D721Med (cell line): Measurements from ENCODE around the gene PTOV1.
"Not testable (repeated sequence)": the region's sequence is repeated elsewhere in the genome, so short reads cannot be mapped to it uniquely, and the experiment has no call there.

ENCODE experiments used
- DNase-seq: peaks from one replicate; pipeline ENCODE4 v3.0.0; 2011; ENCODE audit warnings: low spot score; ENCODE audit not compliant: insufficient read length
- FAIRE-seq: peaks from 2 replicates; lab custom pipeline; 2011; peaks lifted over from hg19 to GRCh38; lab: Jason Lieb, UNC
- CTCF ChIP-seq: IDR thresholded peaks from 2 replicates; pipeline ENCODE4 v1.5.1; 2012; ENCODE audit warnings: mild to moderate bottlenecking, control low read depth; ENCODE audit not compliant: insufficient read depth; ENCODE audit errors: missing control alignments

PTOV1 gene

GRCh38 chr19:49818649-49819370 lies 32.1 kb upstream of the PTOV1 start:
- DNase-seq (no peak), FAIRE-seq (no peak)
- TF ChIP-seq CTCF: no peak

GRCh38 chr19:49819452-49820115 lies 31.4 kb upstream of the PTOV1 start:
- FAIRE-seq, DNase-seq: not testable (repeated sequence)

GRCh38 chr19:49820125-49820524 lies 30.8 kb upstream of the PTOV1 start:
- FAIRE-seq (no peak), DNase-seq (no peak)
- no peak for TF ChIP-seq CTCF

GRCh38 chr19:49823472-49823871 lies 27.5 kb upstream of the PTOV1 start:
- no peak for TF ChIP-seq CTCF
- FAIRE-seq (no peak), DNase-seq (no peak)

GRCh38 chr19:49824662-49825061 lies 26.3 kb upstream of the PTOV1 start:
- TF ChIP-seq CTCF: no peak
- DNase-seq (no peak), FAIRE-seq (no peak)

GRCh38 chr19:49827034-49827433 lies 23.9 kb upstream of the PTOV1 start:
- no peak for TF ChIP-seq CTCF
- FAIRE-seq (no peak), DNase-seq (no peak)

- no peak for FAIRE-seq
- TF ChIP-seq CTCF: no peak
- DNase-seq: no peak
Measured at GRCh38 chr19:49829200-49829599, 21.8 kb upstream of the PTOV1 start.
